ENCODE measurements around the gene DCP1A.
"Not testable (repeated sequence)": the region's sequence is repeated elsewhere in the genome, so short reads cannot be mapped to it uniquely, and the experiment has no call there.

Gene DCP1A

DNA sequence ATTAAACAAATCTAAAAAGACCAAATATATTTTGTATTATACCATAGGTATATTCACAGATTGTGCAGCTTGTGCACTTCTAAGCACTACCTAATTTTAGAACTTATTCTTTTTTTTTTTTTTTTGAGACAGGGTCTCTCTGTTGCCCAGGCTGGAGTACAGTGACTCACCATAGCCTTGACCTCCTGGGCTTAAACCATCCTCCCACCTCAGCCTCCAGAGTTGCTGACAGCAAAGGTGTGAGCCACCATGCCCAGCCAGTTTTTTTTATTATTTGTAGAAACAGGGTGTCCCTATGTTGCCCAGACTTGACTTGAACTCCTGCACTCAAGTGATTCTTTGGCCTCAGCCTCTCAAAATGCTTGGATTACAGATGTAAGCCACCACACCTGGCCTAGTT lies 79.6 kb downstream of the DCP1A start:
- DNase-seq (ENCODE audit: low read depth in 2 of 2), result no peak

DNA sequence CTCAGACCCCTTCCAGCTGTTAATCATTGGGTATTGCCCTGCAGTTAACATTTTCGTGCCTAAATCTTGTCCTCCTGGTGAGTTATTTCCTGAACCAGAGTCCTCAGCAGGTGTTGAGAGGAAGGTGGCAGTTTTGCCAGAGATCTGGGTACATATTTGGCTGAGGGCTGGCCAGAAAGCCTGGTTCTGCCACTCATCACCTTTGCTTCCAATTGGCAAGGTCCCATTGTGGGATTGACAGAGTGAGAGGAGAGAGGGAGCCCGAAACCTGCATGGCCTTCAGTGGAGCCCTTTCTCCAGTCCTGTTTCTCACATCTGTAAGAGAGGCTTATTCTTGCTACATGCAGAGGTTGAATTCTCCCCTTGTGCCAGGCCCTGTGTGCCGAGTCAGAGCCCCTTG lies 82.6 kb downstream of the DCP1A start:
- no peak for DNase-seq (ENCODE audit: low read depth in 2 of 2)

DNA sequence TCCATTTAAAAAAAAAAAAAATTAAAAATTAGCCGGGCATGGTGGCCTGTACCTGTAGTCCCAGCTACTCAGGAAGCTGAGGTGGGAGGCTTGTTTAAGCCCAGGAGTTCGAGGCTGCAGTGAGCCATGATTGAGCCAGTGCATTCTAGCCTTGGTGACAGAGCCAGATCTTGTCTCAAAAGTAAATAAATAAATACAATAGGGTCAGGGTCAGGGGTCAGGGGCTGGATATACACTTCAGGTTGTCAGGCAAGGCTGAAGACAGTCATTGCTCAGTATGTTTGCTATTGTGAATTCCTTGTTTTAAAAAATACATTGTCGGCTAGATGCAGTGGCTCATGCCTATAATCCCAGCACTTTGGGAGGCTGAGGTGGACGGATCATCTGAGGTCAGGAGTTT lies 83.4 kb downstream of the DCP1A start:
- no peak for DNase-seq (ENCODE audit: low read depth in 2 of 2)

DNA sequence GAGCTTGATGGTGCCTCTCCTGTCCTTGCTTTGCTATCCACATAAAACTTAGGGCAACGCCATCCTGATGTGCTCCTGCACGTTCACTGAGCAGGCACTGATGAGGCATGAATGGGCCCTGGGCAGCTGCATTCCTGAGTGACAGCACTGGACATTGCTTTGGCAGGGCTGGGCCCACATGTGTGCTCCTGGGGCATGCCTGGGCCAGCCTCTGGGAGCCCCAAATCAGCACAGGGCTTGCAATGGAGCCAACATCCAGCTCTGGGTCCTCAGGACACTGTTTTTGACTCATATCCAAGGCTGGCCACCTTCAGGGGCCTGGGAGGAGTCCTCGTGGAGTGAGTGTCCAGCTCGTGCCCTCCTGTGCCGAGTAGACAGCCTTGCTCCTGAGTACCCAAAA lies 85.6 kb downstream of the DCP1A start:
- DNase-seq (ENCODE audit: low read depth in 2 of 2), result no peak

DNA sequence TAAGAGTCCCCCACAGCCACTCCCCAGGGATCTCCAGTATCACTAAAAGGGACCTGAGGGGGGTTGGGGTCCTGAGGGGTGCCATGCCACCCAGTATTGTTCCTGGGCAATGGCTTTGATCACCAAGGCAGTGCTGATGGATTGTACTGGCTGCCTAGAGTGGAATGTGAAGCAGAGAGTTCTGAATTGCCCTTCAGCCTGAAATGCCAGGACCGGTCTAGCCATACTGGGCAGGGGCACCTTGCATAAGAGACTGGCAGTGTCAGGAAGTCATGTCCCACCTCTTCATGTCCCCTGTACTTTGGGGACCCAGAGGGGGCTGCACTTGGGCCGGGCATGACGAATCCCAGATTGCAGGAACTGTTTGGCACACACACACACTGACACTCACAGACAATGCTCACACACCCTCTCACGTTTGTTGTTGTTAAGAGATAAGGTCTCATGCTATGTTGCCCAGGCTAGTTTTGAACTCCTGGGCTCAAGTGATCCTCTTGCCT lies 87.0 kb downstream of the DCP1A start:
- DNase-seq (ENCODE audit: low read depth in 2 of 2), result no peak

DNA sequence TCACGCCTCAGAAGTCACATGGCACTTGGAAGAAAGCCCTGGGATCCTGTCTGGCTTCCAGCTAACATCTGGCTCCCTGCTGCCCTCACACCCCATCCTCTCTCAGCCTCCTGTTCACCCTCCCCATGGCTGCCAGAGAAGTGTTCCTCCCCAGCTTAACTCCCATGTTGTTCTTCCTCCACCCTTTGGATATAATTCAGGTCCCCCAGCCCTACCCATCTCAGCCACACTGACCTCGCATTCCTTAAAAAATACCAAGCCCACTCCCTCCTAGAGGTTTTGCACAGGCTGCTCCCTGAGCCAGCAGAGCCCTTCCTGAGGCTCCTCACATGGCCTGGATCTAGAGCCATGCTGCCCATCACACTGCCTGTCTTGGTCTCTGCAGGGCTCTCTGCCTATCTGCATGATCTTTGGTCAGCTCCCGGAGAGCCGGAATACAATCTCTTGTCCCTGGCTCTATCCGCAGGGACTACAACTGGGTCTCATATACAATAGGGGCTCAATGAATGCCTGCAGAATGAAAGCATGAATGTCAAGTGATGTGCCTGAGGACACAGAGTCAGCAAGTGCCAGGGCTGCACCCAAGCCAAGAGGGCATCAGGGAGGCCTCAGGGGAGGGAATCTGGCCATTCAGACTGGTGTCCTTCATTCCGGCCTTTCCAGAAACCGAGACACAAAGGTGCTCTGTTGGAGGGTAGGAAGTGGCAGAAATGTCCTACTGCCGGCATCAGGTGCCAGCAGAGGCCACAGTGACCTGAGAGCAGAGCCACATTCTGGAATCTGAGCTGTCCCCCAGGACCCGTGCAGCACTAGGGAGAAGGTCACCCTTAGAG lies 87.7 kb downstream of the DCP1A start:
- DNase-seq (ENCODE audit: low read depth in 2 of 2), result no peak

DNA sequence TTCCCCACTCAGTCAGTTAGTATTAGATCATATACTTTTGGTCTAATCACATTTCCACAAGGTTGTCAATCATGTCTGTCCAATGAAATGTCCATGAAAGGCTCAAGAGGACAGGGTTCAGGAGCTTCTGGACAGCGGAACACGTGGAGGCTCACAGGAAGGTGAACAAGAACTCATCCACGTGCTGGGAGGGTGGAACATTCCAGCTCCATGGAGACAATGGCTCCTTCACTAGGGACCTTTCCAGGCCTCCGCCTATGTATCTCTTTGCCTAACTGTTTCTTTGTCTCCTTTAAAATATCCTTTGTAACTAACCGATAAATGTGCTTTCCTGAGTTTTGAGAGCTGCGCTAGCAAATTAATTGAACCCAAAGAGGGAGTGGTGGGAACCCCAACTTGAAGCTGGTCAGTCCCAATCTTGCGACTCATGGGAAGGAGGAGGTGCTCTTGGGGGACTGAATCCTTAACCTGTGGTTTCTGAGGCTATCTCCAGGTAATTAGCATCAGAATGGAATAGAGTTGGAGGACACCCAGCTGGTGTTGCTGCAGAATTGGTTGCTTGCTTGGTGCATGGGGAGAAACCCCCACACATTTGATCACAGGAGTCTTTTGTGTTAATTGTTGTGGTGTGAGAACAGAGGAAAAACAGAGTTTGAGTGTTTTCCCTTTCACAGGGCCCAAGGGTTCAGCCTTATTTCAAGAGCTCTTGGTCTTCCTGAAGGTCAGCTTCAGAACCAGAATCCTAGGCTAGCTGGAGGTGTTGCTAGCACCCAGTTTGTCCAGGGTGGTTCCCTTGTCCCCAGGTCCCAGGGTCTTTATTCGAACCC lies 88.5 kb downstream of the DCP1A start:
- DNase-seq (ENCODE audit: low read depth in 2 of 2), result no peak

DNA sequence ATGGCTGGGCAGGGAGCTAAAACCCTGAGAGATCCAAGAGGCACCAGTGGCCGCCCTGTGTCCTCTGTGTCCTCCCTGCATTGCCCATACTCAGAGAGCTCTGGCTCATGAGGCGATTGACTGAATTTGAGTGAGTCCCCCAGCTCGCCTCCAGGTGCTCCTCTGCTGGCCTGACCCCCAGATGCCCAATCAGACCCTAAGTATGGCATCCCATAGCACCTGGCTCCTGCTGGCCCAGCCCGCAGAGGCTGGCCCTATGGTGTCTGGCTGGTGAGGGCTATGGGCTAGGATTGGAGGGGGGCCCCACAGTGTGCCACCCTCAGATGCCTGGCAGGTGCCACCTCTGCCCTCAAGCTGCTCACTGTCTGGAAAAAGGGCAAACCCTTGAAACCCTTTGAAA lies 89.9 kb downstream of the DCP1A start:
- no peak for DNase-seq (ENCODE audit: low read depth in 2 of 2)

DNA sequence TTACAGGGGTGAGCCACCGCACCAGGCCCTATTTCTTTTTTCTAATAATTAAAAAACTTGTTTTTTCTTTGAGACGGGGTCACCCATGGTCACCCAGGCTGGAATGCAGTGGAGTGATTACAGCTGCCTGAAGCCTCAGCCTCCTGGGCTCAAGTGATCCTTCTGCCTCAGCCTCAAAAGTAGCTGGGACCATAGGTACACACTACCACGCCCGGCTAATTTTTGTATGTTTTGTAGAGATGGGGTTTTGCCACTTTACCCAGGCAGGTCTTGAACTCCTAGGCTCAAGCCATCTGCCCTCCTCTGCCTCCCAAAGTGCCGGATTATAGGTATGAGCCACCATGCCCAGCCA lies 90.7 kb downstream of the DCP1A start:
- DNase-seq (ENCODE audit: low read depth in 2 of 2), result no peak

DNA sequence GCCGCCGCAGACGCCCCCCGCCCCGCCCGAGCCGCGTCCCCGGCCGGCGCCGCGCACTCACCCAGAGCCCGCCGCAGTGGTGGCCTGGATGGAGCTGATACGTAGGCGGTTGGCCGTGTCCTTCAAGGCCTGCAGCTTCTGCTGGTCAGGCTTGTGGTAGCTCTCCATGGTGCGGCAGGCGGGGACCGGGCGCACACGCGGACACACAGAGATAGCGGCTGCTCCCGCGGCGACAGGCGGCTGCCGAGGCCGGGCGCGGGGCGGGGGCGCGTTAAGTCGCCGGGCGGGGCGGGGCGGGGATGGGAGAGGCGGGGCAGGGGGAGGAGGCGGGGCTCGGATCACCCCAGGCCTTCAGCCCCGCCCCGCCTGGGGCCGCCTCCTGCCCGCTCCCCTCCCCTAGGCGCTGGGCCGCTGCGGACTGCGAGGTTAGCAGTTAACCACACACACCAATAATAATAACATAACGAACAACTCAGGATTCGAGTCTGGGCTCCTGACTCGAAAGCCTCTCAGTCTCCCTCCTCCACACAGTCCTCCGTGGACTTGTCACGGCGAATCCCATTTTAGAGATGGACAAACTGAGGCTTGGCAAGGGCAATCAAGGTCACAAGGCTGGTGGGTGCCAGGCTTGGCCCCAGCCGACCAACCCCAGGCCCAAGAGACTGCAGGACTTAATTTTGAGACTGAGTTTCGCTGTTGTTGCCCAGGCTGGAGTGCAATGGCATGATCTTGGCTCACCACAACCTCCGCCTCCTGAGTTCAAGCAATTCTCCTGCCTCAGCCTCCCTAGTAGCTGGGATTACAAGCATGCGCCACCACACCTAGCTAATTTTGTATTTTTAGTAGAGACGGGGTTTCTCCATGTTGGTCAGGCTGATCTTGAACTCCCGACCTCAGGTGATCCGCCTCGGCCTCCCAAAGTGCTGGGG lies 91.3 kb downstream of the DCP1A start, which contains the start of gene TKT:
Gene TKT (minus strand): TSS at position 248 of the 929 bp plus-strand sequence. CDS start 80 bp downstream, at position 168.
- DNase-seq (ENCODE audit: low read depth in 2 of 2), result peak; percentile 77 to 84

DNA sequence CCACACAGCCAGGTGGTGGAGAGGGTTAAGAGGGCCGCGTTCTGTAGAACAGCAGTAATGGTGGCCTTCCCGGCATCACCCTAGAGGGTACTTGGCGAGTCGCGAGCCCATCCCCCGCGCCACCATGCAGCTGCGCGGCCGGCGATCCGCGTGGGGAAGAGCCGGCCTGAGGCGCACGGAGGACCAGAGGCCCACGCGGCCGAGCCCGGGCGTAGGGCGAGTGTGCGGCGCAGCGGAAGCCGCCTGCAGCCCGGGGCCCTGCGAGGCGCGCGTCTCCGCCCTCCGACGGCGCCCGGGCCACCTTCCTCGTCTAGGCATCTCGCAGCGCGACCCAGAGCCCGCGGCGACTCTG lies 91.9 kb downstream of the DCP1A start:
- DNase-seq (ENCODE audit: low read depth in 2 of 2), result peak; percentile 20 to 22

DNA sequence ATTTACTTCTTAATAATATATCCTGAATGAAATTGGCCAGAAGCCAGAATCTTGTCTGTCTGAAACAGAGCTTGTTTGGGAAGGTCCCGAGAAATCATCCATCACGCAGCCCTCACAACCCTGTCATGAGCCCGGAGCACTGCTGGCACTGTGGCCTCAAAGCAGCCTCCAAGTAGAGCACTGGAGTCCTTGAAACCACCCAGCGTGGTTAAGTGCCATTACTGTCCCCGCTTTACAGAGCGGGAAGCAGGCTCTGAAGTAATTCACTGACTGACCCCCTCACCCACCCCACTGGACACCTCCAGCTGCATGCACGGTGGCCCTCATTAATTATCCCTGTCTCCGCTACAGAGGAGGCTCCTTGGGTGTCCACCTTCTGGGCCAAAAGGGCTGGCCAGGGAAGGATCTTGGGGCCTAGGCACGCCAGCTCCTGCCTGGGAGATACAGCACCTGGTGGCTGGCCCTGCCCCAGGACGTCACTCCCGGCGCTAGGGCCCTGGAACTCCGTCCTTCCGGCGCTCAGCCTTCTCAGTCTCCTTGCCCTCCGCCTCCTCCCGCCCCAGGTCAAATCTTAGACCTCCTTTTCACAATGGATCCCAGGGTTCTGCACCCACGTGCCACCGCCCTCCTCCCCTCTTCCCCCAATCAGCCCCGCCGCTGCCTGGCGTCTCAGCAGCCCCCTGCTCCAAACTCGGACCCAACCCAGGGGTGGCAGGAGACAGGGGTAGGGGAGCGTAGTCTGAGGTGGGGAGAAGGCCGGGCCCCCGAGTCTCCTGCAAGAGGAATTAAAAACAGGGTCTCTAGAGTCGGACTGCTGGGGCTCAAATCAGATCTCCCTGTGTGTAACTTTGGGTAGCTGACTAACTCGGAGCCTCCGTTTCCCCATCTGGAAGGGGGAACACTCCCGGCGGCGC lies 92.6 kb downstream of the DCP1A start:
- peak; percentile 44 to 48 for DNase-seq (ENCODE audit: low read depth in 2 of 2)

DNA sequence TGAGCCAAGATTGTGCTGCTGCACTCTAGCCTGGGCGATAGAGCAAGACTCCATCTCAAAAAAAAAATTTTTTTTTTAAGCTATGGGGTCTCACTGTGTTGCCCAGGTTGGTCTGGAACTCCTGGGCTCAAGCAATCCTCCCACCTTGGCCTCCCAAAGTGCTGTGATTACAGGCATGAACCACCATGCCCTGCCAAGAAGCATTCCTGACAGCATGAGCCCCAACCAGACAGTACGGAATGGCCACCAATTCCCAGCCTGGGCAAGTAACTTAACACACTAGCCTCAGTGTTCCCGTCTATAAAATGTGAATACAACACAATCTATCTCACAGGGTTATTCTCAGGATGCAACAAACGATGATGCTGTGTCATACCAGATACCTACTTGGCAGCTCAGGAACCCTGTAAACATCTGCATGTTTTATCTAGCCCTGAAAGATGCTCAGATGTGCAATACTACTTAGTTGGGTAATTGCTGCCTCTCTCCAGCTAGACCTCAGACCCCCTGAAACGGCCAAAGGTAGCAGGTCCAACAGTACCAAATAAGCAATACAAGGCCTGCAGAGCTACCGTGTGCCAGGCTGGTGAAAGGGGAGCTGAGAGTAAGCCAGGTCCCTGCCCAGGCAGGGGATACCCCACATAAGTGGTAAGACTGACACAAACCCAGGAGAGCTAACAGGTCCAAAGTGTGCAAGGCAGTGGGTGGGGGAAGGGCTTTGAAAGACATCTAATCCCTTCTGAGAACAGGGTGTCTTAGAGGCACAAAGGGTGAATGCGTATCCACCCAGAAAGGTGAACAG lies 93.4 kb downstream of the DCP1A start:
- DNase-seq (ENCODE audit: low read depth in 2 of 2), result no peak

DNA sequence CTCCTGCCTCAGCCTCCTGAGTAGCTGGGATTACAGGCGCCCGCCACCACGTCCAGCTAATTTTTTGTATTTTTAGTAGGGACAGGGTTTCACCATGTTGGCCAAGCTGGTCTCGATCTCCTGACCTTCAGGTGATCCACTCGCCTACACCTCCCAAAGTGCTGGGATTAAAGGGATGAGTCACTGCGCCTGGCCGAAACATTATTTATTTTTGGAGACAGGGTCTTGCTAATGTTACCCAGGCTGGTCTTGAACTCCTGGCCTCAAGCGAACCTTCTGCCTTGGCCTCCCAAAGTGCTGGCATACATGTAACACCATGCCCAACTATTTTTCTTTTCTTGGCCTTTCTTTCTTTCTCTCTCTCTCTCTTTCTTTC lies 94.4 kb downstream of the DCP1A start:
- not testable (repeated sequence) for DNase-seq (ENCODE audit: low read depth in 2 of 2)

DNA sequence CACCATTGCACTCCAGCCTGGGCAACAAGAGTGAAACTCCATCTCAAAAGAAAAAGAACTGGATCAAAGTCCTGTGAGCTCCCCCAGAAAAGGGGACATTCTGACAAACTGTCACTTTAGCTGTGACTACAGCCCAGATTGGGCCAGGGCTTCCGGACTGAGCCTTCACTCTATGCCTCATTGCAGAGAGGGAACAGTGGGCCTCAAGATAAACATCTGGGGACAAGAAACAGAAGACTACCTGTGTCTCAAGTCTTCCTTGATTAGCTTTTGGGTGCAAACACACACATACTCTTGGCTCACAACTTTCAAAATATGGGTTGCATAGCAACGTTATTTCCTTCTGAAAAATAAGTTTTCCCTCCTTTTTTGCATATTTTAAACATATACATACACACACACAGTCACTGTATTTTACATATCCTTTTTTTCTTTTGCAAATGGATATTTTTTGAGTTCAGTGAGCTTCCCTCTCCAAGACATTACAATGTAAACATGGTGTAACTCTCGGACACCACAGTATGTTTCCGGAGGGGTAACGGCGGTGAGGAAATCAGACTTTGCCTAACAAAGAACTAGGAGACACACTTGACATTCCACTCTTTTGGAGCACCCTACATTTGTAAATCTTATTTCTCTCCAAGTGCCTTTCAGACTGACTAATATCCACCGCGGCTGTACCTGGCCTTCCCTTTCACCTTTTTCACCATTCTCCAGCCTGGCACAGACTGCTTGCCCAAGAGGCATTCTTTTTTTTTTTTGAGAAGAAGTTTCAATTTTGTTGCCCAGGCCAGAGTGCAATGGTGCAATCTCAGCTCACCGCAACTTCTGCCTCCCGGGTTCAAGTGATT lies 95.0 kb downstream of the DCP1A start:
- DNase-seq (ENCODE audit: low read depth in 2 of 2), result no peak

DNA sequence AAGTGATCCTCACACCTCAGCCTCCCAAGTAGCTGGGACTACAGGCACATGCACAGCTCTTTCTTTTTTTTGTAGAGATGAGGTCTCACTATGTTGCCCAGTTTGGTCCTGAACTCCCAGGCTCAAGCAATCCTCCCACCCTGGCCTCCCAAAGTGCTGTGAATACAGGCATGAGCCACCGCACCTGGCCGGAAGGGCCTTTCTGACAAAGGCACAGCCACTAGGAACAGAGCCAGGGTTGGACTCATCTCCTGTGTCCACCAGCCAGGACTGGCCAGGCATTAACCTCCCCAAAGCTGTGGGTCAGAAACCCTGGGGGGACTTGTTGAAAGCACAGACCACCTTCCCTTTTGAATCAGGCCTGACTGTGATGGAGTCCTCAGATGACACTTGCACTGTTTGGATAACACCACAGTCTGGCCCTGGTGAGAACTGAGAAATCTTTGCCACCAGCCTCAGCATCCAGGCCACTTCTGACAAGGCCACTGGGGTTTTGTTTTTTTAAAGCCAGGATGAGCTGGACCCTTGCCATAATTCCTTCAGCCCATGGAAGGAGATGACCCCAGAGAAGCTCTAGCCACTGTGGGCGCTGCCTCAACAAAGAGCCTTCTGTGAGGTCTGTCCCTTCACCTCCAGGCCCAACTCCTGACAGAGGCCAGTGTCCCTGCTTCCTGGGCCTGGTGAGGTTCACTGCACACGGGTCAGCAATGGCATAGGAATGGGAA lies 96.3 kb downstream of the DCP1A start:
- DNase-seq (ENCODE audit: low read depth in 2 of 2), result no peak

DNA sequence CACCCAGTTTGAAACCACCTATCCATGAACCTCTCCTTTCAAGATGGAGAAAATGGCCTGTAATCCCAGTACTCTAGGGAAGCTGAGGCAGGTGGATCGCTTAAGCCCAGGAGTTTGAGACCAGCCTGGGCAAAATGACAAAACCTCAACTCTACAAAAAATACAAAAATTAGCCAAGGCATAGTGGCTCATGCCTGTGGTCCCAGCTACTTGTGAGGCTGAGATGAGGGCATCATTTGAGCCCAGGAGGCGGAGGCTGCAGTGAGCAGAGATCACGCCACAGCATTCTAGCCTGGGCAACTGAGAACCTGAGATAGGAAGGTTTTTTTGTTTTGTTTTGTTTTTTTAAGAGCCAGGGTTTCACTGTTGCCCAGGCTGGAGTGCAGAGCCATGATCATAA lies 96.9 kb downstream of the DCP1A start:
- DNase-seq (ENCODE audit: low read depth in 2 of 2), result no peak

DNA sequence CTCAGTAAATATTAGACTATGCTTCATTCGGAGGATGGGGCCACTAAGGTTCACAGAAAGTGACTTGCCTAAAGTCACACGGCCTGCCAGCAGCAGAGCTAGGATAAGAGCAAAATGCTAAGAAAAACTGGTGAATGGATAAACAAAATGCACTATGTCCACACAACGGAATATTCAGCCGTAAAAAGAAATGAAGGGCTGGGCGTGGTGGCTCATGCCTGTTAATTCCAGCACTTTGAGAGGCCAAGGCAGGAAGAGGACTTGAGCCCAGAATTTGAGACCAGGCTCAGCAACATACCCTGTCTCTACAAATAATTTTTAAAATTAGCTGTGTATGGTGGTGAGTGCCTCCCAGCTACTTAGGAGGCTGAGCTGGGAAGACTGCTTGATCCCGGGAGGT lies 99.2 kb downstream of the DCP1A start:
- no peak for DNase-seq (ENCODE audit: low read depth in 2 of 2)

Data from stimulated activated CD8-positive, alpha-beta memory T cell treated with anti-CD3 and anti-CD28 coated beads, Interleukin-2, amount 100 ng/mL, for 48 hours (primary cell).